A549 (cell line): Measurements from ENCODE around the gene KRTAP4-4. TPM values are rescaled to one million over a fixed set of nuclear protein-coding genes. Genes with fewer than 3 reads are reported as not detected.
A peak's percentile ranks its signal among the peaks of the same experiment; 100 is the strongest.
"Not testable (repeated sequence)": the region's sequence is repeated elsewhere in the genome, so short reads cannot be mapped to it uniquely, and the experiment has no call there.

Experiments
- ATAC-seq, 2 experiments: fragments of 200-7000 bp in 1 of 2; fragments of >200 bp in 1 of 2; cut with Nextera tagmentation in 1 of 2; cut with Tn5 transposase in 1 of 2; 3 replicates each; pipeline versions ENCODE4 v1.8.0 to v1.9.1; 2018 to 2020; ENCODE audit warnings: mild to moderate bottlenecking in 1 of 2, moderate library complexity in 1 of 2
- CTCF ChIA-PET: fragments of 300-600 bp; sonication (Branson Sonifier 250); formaldehyde crosslinking; extraction: SDS; loops from one replicate; lab custom pipeline; 2021; ENCODE audit warnings: antibody characterized with exemption, inconsistent platforms; lab: Yijun Ruan, JAX
- POLR2A ChIA-PET: fragments of 350-600 bp; formaldehyde crosslinking; extraction: SDS; loops from one replicate; lab custom pipeline; 2021; ENCODE audit warnings: antibody characterized with exemption, inconsistent platforms; lab: Yijun Ruan, JAX
- DNase-seq, 2 experiments: peaks; one replicate each; pipeline versions ENCODE4 v3.0.0 to v3.0.0-alpha.2; 2011 to 2016; ENCODE audit warnings: low read depth in 1 of 2, low spot score in 1 of 2
- FAIRE-seq: peaks from 2 replicates; lab custom pipeline; 2011; peaks lifted over from hg19 to GRCh38; lab: Jason Lieb, UNC
- H3K27ac ChIP-seq, 2 experiments: fragments of >200 bp; sonication (Bioruptor Twin); formaldehyde crosslinking; 3 replicates each; pipeline ENCODE4 v1.5.1; 2016 to 2017
- H3K4me1 ChIP-seq: fragments of >200 bp; sonication (Bioruptor Twin); formaldehyde crosslinking; 3 replicates; pipeline ENCODE4 v1.6.1; 2016
- H3K4me2 ChIP-seq: fragments of >200 bp; sonication (Bioruptor Twin); formaldehyde crosslinking; 3 replicates; pipeline ENCODE4 v1.6.1; 2016
- H3K4me3 ChIP-seq: fragments of >200 bp; sonication (Bioruptor Twin); formaldehyde crosslinking; 3 replicates; pipeline ENCODE4 v1.5.1; 2016
- H3K9me3 ChIP-seq: fragments of >200 bp; sonication (Bioruptor Twin); formaldehyde crosslinking; 3 replicates; pipeline ENCODE4 v1.6.1; 2016
- CEBPB ChIP-seq, 2 experiments: fragments of >200 bp in 1 of 2; sonication (Bioruptor Twin) in 1 of 2; formaldehyde crosslinking in 1 of 2; IDR thresholded peaks; 2 replicates each; pipeline ENCODE4 v1.6.1; 2012 to 2016
- CHD4 ChIP-seq: fragments of 200-600 bp; sonication (generic); IDR thresholded peaks from 2 replicates; pipeline ENCODE4 v1.6.1; 2016; ENCODE audit warnings: antibody characterized with exemption, mild to moderate bottlenecking, borderline replicate concordance
- EHF ChIP-seq: fragments of 250-450 bp; sonication (Bioruptor Pico); IDR thresholded peaks from 2 replicates; pipeline ENCODE4 v1.5.0; 2020; ENCODE audit warnings: mild to moderate bottlenecking
- ELK1 ChIP-seq: fragments of 150-350 bp; IDR thresholded peaks from 2 replicates; pipeline ENCODE4 v1.6.1; 2014; ENCODE audit warnings: low read depth, mild to moderate bottlenecking, low read length
- ESRRA ChIP-seq: fragments of 150-350 bp; IDR thresholded peaks from 2 replicates; pipeline ENCODE4 v1.6.1; 2014; ENCODE audit warnings: mild to moderate bottlenecking, low read length, borderline replicate concordance
- FOSB ChIP-seq: fragments of 250-450 bp; sonication (Bioruptor Pico); IDR thresholded peaks from 2 replicates; pipeline ENCODE4 v1.5.0; 2020; ENCODE audit warnings: mild to moderate bottlenecking, moderate library complexity
- FOSL2 ChIP-seq, 2 experiments: fragments of 450-650 bp in 1 of 2; fragments of >200 bp in 1 of 2; sonication (Bioruptor Twin) in 1 of 2; formaldehyde crosslinking; IDR thresholded peaks; 2 replicates each; pipeline versions ENCODE4 v1.5.0 to v1.6.1; 2016 to 2020; ENCODE audit warnings: mild to moderate bottlenecking in 1 of 2, moderate library complexity in 1 of 2
- GATA3 ChIP-seq: IDR thresholded peaks from 2 replicates; pipeline ENCODE4 v1.6.1; 2012; ENCODE audit warnings: borderline replicate concordance
- HMGXB4 ChIP-seq: fragments of 250-450 bp; sonication (Bioruptor Pico); IDR thresholded peaks from 2 replicates; pipeline ENCODE4 v1.5.0; 2021; ENCODE audit warnings: mild to moderate bottlenecking, moderate library complexity, borderline replicate concordance
- HOXA7 ChIP-seq: fragments of 250-450 bp; sonication (Bioruptor Pico); IDR thresholded peaks from 2 replicates; pipeline ENCODE4 v1.5.0; 2020; ENCODE audit warnings: mild to moderate bottlenecking, moderate library complexity
- HOXB5 ChIP-seq: fragments of 250-450 bp; sonication (Bioruptor Pico); IDR thresholded peaks from 2 replicates; pipeline ENCODE4 v1.5.0; 2020; ENCODE audit warnings: mild to moderate bottlenecking, moderate library complexity
- KDM5A ChIP-seq: fragments of 200-600 bp; sonication (generic); IDR thresholded peaks from 2 replicates; pipeline ENCODE4 v1.6.1; 2016; ENCODE audit warnings: antibody characterized with exemption, mild to moderate bottlenecking
- MAFK ChIP-seq: fragments of 450-650 bp; IDR thresholded peaks from 2 replicates; pipeline ENCODE4 v1.6.1; 2014; ENCODE audit not compliant: partially characterized antibody
- RAD21 ChIP-seq, 2 experiments: fragments of >200 bp in 1 of 2; sonication (Bioruptor Twin) in 1 of 2; formaldehyde crosslinking in 1 of 2; IDR thresholded peaks in 1 of 2; conservative IDR thresholded peaks in 1 of 2; 2 replicates in 1 of 2; 3 replicates in 1 of 2; pipeline ENCODE4 v1.6.1; 2012 to 2018; ENCODE audit warnings: inconsistent platforms in 1 of 2
- REST ChIP-seq: fragments of 200-600 bp; sonication (generic); IDR thresholded peaks from 2 replicates; pipeline ENCODE4 v1.6.1; 2016; ENCODE audit warnings: antibody characterized with exemption, mild to moderate bottlenecking, moderate library complexity
- RFX5 ChIP-seq: fragments of 450-650 bp; IDR thresholded peaks from 2 replicates; pipeline ENCODE4 v1.7.1; 2014; ENCODE audit warnings: antibody characterized with exemption, mild to moderate bottlenecking, moderate library complexity
- RNF2 ChIP-seq: fragments of 200-600 bp; sonication (generic); IDR thresholded peaks from 2 replicates; pipeline ENCODE4 v1.6.1; 2016; ENCODE audit warnings: low read depth, mild to moderate bottlenecking, antibody characterized with exemption, moderate library complexity, borderline replicate concordance
- ZC3H11A ChIP-seq: fragments of 450-650 bp; IDR thresholded peaks from 2 replicates; pipeline ENCODE4 v1.6.1; 2014; ENCODE audit warnings: antibody characterized with exemption, mild to moderate bottlenecking
- ZNF302 ChIP-seq: fragments of 250-450 bp; sonication (Bioruptor Pico); IDR thresholded peaks from 2 replicates; pipeline ENCODE4 v1.9.0; 2021; ENCODE audit warnings: inconsistent platforms, mild to moderate bottlenecking, moderate library complexity
- WGBS: methylation state at CpG from one replicate; pipeline ENCODE4 v1.1.6; 2017; ENCODE audit errors: missing lambda C conversion rate; 5-methylcytosine and 5-hydroxymethylcytosine counted together
- polyA plus RNA-seq, 4 experiments: library from polyadenylated mRNA; depleted of rRNA in 3 of 4; stranded (reverse); fragments of >200 nt; fragmentation: RNase III in 1 of 4; extraction: RNeasy Plus Mini Kit Qiagen cat#74134 plus additional on column Dnase treatment in 1 of 4; gene quantifications; 2 replicates in 3 of 4; 3 replicates in 1 of 4; pipeline ENCODE4 v1.2.3, GENCODE V29; 2011 to 2017
- TF ChIP-seq, protein P1 (sequence below): IDR thresholded peaks from 2 replicates; pipeline ENCODE4 v1.6.1; 2012

Gene KRTAP4-4
- polyA plus RNA-seq, 2 of the 4 experiments (the other 2 are of a cell fraction), result not detected

DNA sequence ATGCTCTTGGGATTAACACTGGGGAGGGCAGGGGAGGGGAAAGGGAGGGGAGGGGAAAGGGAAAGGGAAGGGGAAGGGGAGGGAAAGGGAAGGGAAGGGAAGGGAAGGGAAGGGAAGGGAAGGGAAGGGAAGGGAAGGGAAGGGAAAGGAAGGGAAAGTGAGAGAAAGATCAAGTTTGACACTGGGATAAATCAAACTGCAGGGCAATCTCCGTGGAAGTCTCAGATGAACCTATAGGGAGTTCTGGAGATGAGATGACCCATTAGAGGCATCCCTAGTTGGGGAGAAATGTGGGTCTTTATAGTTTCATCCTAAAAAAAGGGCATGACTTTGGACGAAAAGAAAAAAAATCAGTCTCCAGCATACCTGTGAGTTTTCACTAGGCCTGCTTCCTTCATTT is 38.8 kb downstream of the KRTAP4-4 start:
- no peak for TF ChIP-seq ZNF302
- no peak for TF ChIP-seq CEBPB (IDR thresholded peaks at IDR 0.05)
- TF ChIP-seq REST, result no peak
- TF ChIP-seq ELK1, result no peak
- no peak for TF ChIP-seq EHF (CRISPR knock-in tag)
- TF ChIP-seq CHD4, result no peak
- TF ChIP-seq, protein P1, sequence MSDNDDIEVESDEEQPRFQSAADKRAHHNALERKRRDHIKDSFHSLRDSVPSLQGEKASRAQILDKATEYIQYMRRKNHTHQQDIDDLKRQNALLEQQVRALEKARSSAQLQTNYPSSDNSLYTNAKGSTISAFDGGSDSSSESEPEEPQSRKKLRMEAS, result no peak
- no peak for TF ChIP-seq HMGXB4 (CRISPR knock-in tag)
- TF ChIP-seq ESRRA, result no peak
- TF ChIP-seq HOXB5 (CRISPR knock-in tag), result no peak
- TF ChIP-seq FOSL2 (IDR thresholded peaks at IDR 0.05), result no peak
- no peak for TF ChIP-seq FOSL2 (CRISPR knock-in tag; IDR thresholded peaks at IDR 0.05)
- no peak for TF ChIP-seq HOXA7 (CRISPR knock-in tag)
- no peak for TF ChIP-seq RAD21 (conservative IDR thresholded peaks at IDR 0.05 in 1 of 2, IDR thresholded peaks at IDR 0.05 in 1 of 2)
- no peak for TF ChIP-seq FOSB
- no peak for TF ChIP-seq RNF2
- TF ChIP-seq GATA3, result no peak
- no peak for TF ChIP-seq KDM5A
- no peak for TF ChIP-seq RFX5
- TF ChIP-seq ZC3H11A, result no peak
- no peak for TF ChIP-seq MAFK
- TF ChIP-seq, all 56 proteins: peak for 0
- FAIRE-seq (no peak), ATAC-seq (no peak), DNase-seq (no peak)
- no peak overlapping the region for H3K27ac ChIP-seq
- no peaks in the 10 kb centered on the region for H3K4me1 ChIP-seq
- H3K4me2 ChIP-seq, result no peak overlapping the region
- H3K9me3 ChIP-seq, result no peaks in the 10 kb centered on the region
- no peak overlapping the region for H3K4me3 ChIP-seq
- CTCF ChIA-PET, result no interaction called here
- POLR2A ChIA-PET, result no interaction called here
- 63% methylated on average over 2 of the region's 2 CpGs for WGBS

- H3K27ac ChIP-seq, DNase-seq, ATAC-seq, H3K4me2 ChIP-seq, POLR2A ChIA-PET, H3K9me3 ChIP-seq, H3K4me1 ChIP-seq, CTCF ChIA-PET, H3K4me3 ChIP-seq: not testable (repeated sequence)
- FAIRE-seq, result peak; percentile 98
- WGBS, result 75% methylated on average over 11 of the region's 11 CpGs
These were observed 40.6 kb downstream of the KRTAP4-4 start for GRCh38 chr17:41119696-41120690.
